Measurements from ENCODE around the gene METTL2B. TPM values are rescaled to one million over a fixed set of nuclear protein-coding genes. Genes with fewer than 3 reads are reported as not detected.

The METTL2B gene
- total and polyA plus RNA-seq, 2 of the 13 experiments (the other 11 are each of a cell fraction or from before 2014, with no cell fraction given), result 15.5 to 33.1 TPM

DNA sequence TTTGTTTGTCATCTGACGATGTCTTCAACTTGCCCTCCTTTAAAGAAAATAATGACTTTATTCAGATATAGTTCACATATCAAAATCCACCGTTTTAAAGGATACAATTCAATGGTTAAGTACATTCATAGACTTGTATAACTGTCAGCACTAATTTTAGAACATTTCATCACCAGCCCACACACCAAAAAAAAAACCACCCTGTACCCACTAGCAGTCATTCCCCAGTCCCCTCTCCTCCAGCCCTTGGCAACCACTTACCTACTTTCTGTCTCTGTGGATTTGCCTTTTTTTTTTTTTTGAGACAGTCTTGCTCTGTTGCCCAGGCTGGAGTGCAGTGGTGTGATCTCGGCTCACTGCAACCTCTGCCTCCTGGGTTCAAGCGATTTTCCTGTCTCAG lies 26.1 kb upstream of the METTL2B start:
- intact Hi-C loops (cut with micrococcal nuclease; ENCODE audit: unreplicated experiment), result no loop called here
- Histone ChIP-seq H4K20me1 (ENCODE audit: insufficient read depth, low read length) (no peaks in the 10 kb centered on the region), H3K4me1 (ENCODE audit: insufficient read depth, low read length) (peaks cover 39% of the 10 kb centered on the region), H3K27ac (ENCODE audit: extremely low read length, insufficient read depth, low read length) (no peak overlapping the region), H2AFZ (ENCODE audit: low read length) (no peak overlapping the region), H3K4me3 (replicated peaks in 1 of 3; ENCODE audit: insufficient read depth in 1 of 3, low read depth in 2 of 3, low read length in 3 of 3) (no peak overlapping the region), H3K4me2 (ENCODE audit: low read depth, low read length) (no peak overlapping the region), H3K9ac (ENCODE audit: insufficient read depth, low read depth, low read length) (no peak overlapping the region), H3K9me3 (ENCODE audit: low read length) (no peaks in the 10 kb centered on the region), H3K27me3 (ENCODE audit: control insufficient read depth in 1 of 2, insufficient read depth in 2 of 2, low read length in 2 of 2) (peaks cover 0 to 12% of the 10 kb centered on the region in 2 experiments; a peak in 3 of 5 replicates), H3K79me2 (ENCODE audit: insufficient read depth, low read length) (no peaks in the 10 kb centered on the region), H3K36me3 (replicated peaks in 1 of 2; ENCODE audit: control insufficient read depth in 1 of 2, insufficient read depth in 2 of 2, low read length in 2 of 2) (no peaks in the 10 kb centered on the region)
- ChIA-PET CTCF (ENCODE audit: low intra/inter-chr PET ratio, low total read pairs) (no interaction called here), POLR2A (no interaction called here)
- no peak for DNase-seq (ENCODE audit: low spot score)
- TF ChIP-seq HOXD1 (CRISPR knock-in tag; IDR thresholded peaks at IDR 0.05) (no peak), ZNF562 (CRISPR knock-in tag; IDR thresholded peaks at IDR 0.05; ENCODE audit: borderline replicate concordance) (no peak), ERF (CRISPR knock-in tag; IDR thresholded peaks at IDR 0.05) (no peak), ZNF670 (CRISPR knock-in tag; IDR thresholded peaks at IDR 0.05; ENCODE audit: borderline replicate concordance) (no peak), RARG (CRISPR knock-in tag; IDR thresholded peaks at IDR 0.05; ENCODE audit: low read depth) (no peak), POLR2G (IDR thresholded peaks at IDR 0.05; ENCODE audit: low read depth, low read length) (no peak), KLF6 (CRISPR knock-in tag; IDR thresholded peaks at IDR 0.05) (no peak), ELF4 (CRISPR knock-in tag; IDR thresholded peaks at IDR 0.05; ENCODE audit: borderline replicate concordance) (no peak), FOSL1 (CRISPR knock-in tag; IDR thresholded peaks at IDR 0.05; ENCODE audit: borderline replicate concordance) (no peak)
- TF ChIP-seq, protein P1, sequence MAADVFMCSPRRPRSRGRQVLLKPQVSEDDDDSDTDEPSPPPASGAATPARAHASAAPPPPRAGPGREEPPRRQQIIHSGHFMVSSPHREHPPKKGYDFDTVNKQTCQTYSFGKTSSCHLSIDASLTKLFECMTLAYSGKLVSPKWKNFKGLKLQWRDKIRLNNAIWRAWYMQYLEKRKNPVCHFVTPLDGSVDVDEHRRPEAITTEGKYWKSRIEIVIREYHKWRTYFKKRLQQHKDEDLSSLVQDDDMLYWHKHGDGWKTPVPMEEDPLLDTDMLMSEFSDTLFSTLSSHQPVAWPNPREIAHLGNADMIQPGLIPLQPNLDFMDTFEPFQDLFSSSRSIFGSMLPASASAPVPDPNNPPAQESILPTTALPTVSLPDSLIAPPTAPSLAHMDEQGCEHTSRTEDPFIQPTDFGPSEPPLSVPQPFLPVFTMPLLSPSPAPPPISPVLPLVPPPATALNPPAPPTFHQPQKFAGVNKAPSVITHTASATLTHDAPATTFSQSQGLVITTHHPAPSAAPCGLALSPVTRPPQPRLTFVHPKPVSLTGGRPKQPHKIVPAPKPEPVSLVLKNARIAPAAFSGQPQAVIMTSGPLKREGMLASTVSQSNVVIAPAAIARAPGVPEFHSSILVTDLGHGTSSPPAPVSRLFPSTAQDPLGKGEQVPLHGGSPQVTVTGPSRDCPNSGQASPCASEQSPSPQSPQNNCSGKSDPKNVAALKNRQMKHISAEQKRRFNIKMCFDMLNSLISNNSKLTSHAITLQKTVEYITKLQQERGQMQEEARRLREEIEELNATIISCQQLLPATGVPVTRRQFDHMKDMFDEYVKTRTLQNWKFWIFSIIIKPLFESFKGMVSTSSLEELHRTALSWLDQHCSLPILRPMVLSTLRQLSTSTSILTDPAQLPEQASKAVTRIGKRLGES (CRISPR knock-in tag; IDR thresholded peaks at IDR 0.05; ENCODE audit: borderline replicate concordance), result no peak
- TF ChIP-seq, protein P2, sequence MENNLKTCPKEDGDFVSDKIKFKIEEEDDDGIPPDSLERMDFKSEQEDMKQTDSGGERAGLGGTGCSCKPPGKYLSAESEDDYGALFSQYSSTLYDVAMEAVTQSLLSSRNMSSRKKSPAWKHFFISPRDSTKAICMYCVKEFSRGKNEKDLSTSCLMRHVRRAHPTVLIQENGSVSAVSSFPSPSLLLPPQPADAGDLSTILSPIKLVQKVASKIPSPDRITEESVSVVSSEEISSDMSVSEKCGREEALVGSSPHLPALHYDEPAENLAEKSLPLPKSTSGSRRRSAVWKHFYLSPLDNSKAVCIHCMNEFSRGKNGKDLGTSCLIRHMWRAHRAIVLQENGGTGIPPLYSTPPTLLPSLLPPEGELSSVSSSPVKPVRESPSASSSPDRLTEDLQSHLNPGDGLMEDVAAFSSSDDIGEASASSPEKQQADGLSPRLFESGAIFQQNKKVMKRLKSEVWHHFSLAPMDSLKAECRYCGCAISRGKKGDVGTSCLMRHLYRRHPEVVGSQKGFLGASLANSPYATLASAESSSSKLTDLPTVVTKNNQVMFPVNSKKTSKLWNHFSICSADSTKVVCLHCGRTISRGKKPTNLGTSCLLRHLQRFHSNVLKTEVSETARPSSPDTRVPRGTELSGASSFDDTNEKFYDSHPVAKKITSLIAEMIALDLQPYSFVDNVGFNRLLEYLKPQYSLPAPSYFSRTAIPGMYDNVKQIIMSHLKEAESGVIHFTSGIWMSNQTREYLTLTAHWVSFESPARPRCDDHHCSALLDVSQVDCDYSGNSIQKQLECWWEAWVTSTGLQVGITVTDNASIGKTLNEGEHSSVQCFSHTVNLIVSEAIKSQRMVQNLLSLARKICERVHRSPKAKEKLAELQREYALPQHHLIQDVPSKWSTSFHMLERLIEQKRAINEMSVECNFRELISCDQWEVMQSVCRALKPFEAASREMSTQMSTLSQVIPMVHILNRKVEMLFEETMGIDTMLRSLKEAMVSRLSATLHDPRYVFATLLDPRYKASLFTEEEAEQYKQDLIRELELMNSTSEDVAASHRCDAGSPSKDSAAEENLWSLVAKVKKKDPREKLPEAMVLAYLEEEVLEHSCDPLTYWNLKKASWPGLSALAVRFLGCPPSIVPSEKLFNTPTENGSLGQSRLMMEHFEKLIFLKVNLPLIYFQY (CRISPR knock-in tag; IDR thresholded peaks at IDR 0.05; ENCODE audit: borderline replicate concordance), result no peak
- WGBS (ENCODE audit: low lambda C conversion rate), result 49% methylated on average over 4 of the region's 4 CpGs
- ATAC-seq, result no peak
- in situ Hi-C loops (cut with HindIII; ENCODE audit: extremely low pct_ligation_motif_present, low pct_unique_long_range_greater_than_20kb), result no loop called here
- BruUV-seq (replicated peaks), result no TSS peak
- FAIRE-seq, result no peak
